Fibroblast of the conjunctiva (primary cell): ENCODE results near the gene HDGFL1.

ENCODE experiments used
- DNase-seq: peaks from one replicate; pipeline ENCODE4 v3.0.0-alpha.2; 2010; ENCODE audit warnings: low read depth

Gene HDGFL1

GRCh38 chr6:22569281-22570184 is at the start of gene HDGFL1:
Gene HDGFL1, plus strand, starts transcription at chr6:22569566. Its CDS starts 10 bp downstream, at chr6:22569576.
- DNase-seq: no peak

- no peak for DNase-seq
Observed at GRCh38 chr6:22521035-22521434, 48.3 kb upstream of the HDGFL1 start.

- DNase-seq: no peak
Observed at GRCh38 chr6:22526736-22527135, 42.6 kb upstream of the HDGFL1 start.

- DNase-seq: no peak
Observed at GRCh38 chr6:22529866-22530265, 39.5 kb upstream of the HDGFL1 start.

GRCh38 chr6:22530506-22530905 is 38.9 kb upstream of the HDGFL1 start:
- DNase-seq: no peak

GRCh38 chr6:22536122-22536521 is 33.2 kb upstream of the HDGFL1 start:
- no peak for DNase-seq

- DNase-seq: no peak
Observed at GRCh38 chr6:22544476-22544875, 24.9 kb upstream of the HDGFL1 start.

- DNase-seq: no peak
Observed at GRCh38 chr6:22545051-22545450, 24.3 kb upstream of the HDGFL1 start.

GRCh38 chr6:22546236-22546635 is 23.1 kb upstream of the HDGFL1 start:
- DNase-seq: no peak

DNA sequence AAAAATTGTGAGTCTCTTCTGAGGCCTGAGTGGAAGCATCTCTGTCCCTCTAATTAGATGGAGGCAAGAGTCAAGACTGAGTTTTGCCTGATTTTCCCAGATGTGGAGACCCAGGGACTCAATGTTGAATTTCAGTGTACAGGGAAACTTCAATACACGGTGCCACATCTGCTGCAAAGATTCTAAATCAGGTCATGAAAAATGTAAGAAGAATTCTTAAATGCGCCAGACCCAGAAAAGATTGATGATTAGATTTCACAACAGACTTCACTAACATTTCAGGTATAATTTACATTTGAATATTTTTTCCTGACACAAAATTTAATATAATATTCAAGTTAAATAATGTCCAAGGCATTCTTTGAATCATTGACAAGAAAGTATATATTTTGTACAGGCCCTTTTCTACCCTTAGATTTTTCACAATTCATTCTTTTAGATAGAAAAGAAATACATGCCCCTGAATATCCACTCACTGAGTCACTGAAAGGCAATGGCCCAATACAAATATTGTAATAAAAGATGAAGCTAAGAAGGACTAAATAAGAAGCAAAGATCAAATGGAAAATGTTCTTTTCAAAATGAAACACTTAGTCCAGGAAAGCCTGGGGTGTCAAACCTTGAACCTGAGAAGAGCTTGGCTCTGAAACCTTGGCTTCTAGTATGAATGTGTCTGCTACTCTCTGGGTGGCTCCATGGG is 18.2 kb upstream of the HDGFL1 start:
- peak; percentile 2 for DNase-seq

- DNase-seq: no peak
Observed at GRCh38 chr6:22556266-22556665, 13.1 kb upstream of the HDGFL1 start.

GRCh38 chr6:22557007-22557406 is 12.4 kb upstream of the HDGFL1 start:
- DNase-seq: no peak

DNA sequence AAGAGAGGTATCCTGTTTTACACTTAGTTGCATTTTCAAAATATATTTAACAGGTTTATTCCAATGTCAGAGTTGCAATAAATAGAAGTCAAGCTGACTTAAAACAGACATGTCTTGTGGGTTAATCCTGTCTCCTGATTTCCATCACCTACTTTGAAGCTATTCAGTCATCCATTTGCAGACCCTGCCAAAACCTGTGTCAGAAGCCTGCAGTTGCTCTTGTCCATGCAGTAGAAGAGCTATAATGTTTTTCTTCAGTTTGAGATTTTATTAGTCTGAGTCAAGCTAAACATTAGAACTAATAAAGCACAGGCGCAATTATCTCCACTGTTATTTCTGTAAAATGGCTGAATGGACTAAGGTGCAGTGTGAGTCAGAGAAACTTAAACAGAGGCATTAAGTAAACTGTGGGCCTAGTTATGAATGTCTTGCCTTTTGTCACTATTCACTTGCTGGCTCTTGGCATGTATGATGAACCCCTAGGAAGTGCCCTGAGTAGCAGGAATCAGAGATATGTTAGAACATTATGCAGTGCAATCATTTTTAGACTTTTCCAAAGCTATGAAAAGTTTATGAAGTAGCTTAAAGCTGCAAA is 11.0 kb upstream of the HDGFL1 start:
- no peak for DNase-seq

- no peak for DNase-seq
Observed at GRCh38 chr6:22568854-22569253, 512 bp upstream of the HDGFL1 start.

- DNase-seq: no peak
Observed at GRCh38 chr6:22570185-22570551, 802 bp downstream of the HDGFL1 start.

- DNase-seq: no peak
Observed at GRCh38 chr6:22575190-22575589, 5.8 kb downstream of the HDGFL1 start.

GRCh38 chr6:22579439-22579838 is 10.1 kb downstream of the HDGFL1 start:
- DNase-seq: no peak

DNA sequence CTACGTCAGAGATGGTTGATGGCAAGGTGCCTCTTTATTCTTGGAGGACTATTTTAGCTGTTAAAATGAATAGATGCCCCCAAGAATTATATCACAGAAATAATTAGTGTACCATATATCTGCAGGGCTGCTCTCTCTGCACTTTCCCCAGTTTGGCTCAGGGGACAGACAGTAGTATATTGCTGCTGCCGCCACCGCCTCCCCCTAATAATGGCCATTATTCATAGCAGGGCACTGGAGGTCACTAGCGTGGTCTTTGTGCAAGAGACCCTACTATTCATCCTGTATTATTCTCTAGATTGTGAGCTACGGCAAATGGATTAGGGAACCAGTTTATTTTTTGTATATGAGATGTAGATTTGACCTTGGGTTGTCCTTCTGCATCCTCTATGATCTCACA is 11.0 kb downstream of the HDGFL1 start:
- DNase-seq: no peak

- no peak for DNase-seq
Observed at GRCh38 chr6:22582417-22583205, 13.2 kb downstream of the HDGFL1 start.

DNA sequence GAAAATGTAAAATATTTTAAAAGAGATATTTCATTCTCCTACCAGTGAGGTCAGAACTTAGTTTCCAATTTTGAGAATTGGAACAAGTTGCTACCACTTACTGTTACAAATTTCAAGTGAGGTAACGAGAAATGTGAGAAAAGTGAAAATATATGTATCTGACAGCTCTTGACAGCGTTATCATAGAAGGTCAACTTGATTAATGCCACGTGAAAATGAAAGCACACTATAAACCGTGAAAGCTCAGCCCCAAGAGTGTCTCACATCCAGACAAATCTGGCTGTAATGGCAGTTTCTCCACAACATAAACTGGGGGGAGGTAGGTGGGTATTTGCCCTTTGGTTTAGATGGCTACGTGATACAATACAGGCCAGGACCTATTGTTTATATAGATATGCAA is 13.9 kb downstream of the HDGFL1 start:
- no peak for DNase-seq

DNA sequence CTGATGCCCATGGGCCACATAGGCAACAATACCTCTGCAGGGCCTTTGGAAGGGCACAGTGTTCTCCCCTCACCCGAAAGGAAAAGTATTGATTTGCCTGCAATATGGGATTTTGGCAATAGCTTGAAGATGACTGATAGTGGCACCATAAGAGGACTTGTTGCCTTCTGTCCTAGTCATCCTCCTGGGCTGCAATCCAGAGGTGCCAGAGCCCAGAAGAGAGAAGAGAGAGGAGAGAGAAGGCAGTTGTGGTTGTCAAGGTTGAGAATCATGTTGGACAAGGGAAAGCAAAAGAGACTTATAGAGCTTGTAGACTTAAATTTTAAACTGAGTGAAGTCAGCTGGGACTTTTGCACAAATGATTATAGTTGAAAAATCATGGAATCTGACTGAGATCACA is 14.6 kb downstream of the HDGFL1 start:
- DNase-seq: no peak

- DNase-seq: no peak
Observed at GRCh38 chr6:22589118-22589517, 19.8 kb downstream of the HDGFL1 start.
